NCI-H1417 (cell line): ENCODE results near the gene HIPK2.
A peak's percentile ranks its signal among the peaks of the same experiment; 100 is the strongest.

ENCODE experiments used
- DNase-seq, 3 experiments: peaks; one replicate each; lab custom pipeline; 2025; lab: John Stamatoyannopoulos, UW

Gene HIPK2

DNA sequence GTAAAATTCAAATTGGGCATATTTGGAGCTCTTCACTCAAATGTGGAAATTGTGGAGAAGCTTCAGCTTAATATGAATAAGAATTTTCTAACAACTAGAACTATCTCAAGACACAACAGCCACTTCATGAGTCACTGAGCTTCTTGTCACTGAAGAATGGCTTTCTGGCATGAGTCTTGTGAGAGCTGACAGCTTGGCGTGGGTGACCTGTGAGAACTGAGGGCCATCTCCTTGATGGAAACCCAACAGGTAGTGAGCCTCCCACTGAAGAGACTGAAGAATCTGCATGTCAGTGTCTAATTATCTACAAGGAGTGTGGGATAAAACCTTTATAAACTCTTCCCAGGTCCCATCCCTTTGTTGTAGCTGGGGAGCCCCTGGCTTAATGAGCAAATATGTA is 188.3 kb downstream of the HIPK2 start:
- no peak for DNase-seq

DNA sequence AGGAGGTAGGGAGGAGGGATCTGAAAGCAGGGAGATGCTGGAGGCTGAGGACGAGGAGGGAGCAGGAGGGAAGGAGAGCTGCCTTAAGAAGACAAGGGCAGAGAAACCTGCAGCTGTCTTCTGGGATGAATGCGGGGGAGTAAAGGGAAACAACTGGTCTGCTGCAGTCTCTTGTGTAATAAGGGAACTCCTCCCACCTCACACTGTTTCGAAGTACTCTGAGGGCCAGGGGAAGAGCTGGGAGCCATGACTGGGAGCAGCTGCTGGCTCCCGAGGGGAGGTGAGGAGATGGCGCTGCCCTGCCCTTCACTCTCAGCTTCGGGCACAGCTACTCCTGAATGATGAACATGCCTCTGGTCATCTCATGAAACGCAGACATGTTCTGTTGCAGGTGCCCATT is 189.2 kb downstream of the HIPK2 start:
- no peak for DNase-seq

DNA sequence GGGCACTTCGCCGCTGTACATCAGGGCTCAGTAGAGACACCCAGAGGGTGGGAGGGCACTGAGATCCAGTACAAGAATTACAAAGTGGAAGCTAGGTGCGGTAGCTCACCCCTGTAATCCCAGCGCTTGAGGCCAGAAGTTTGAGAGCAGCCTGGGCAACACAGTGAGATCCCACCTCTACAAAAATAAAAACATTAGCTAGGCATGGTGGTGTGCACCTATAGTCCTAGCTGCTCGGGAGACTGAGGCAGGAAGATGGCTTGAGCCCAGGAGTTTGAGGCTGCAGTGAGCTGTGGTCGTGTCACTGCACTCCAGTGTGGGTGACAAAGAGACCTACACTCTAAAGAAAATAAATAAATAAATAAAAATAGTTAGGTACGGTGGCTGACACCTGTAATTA is 190.3 kb downstream of the HIPK2 start:
- no peak for DNase-seq

DNA sequence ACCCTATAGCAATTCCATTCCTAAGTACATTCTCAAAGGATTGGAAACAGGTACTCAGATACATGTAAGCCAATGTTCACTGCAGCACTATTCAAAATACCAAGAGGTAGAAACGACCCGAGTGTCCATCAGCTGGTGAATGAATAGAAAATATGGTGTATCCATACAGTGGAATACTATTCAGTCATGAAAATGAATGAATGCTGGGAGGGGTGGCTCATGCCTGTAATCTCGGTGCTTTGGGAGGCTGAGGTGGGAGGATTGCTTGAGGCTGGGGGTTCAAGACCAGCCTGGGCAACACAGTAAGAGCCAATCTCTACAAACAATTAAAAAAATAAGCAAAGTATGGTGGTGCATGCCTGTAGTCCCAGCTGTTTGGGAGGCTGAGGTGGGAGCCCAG is 191.5 kb downstream of the HIPK2 start:
- no peak for DNase-seq

DNA sequence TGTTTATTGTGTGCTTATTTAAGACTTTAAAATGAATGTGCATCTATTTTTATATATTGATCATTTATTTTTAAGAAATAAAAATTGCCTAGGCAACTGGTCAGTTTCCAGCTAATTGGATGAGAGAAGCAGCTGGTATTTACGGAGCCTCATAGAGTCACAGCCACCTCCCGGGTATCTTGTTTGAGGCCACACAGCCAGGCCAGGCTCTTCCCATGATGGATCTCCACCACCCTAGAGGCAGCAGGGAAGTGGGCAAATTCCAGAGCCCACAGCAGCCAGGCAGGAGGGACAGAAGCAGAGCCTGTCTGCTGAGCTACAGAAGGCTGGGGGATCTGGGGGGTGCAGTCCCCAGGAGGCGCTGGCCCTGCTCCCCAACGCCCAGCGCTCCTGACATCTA is 192.8 kb downstream of the HIPK2 start:
- no peak for DNase-seq

DNA sequence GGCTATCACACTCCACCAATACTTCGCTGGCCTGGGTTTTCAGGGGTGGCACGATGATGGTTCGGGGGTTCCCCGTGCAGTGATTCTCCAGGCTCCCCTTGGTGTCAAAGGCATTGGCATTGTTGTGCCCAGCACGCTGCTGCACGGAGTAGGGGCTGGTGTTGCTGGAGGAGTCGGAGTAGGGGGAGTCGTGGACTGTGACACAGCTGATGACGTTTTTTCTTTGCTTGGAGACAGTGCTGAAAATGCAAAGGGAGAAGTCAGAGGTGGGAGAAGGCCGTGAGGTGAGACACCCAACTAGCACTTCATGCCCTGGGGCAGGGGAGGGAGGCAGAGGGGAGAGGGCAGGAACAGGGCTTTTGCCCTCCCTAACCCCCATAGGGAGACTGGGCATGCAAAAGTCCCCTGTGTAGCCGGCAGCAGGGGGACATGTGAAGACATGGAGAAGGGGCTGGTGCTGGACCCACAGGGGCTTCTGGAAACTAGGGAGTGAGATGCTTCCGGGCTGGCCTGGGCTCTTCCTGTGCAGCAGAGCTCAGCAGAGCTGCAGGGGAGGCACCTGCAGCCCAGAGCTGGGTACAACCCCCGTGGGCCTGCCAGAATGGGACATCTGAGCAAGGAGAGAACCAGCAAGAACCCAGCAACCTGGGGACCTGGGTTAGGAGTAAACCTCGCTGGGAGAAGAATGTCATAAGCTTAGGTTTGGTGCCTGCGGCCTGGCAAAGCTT is 193.8 kb downstream of the HIPK2 start:
- no peak for DNase-seq

GRCh38 chr7:139582671-139583155 is 195.1 kb downstream of the HIPK2 start:
- DNase-seq: no peak

DNA sequence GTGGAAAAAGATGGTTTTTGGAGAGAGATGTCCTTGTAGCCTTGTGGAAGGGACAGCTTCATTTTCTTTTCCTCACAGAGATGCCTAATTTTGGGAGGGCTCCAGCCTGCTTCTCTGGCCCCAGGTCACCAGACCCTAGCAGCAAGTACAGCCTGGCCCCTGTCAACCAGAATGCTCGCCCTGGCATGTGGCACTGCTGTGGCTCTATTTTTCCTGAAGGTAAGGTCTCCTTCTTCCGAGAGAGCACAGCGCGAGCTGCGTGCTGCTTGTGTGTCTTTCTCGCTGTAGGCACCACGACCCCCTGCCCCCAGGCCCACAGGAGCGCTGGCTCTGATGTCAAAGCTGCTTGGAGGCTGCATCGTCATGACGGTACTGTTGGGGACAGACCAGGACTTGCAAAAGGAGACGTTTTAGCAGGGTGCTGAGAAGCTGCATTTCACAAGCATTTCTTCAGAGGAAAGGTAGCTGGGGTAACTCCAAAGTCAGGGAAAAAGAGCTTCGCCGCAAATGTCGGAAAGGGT is 195.6 kb downstream of the HIPK2 start:
- no peak for DNase-seq

DNA sequence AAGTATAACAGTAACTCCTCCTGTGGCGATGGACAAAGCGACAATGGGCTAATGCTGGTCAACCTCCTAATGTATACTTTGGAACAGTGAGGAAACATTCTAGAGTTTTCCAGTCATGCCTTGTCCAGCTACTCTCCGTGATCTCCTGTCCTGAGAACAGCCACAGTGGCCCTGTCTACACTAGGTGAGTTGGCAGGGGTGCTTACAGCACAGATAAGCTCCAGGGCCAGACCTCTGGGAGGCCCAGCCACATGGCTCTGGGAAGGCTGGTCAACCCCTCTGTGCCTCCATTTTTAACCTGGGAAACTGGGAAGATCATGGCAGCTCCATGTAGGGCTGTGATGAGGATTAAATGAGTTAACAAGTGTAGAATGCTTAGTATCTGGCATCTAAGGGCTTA is 197.4 kb downstream of the HIPK2 start:
- no peak for DNase-seq

- no peak for DNase-seq
These were observed 201.4 kb downstream of the HIPK2 start for GRCh38 chr7:139576179-139576973.

- no peak for DNase-seq
These were observed 202.5 kb downstream of the HIPK2 start for GRCh38 chr7:139575338-139575680.

GRCh38 chr7:139574618-139575337 is 203.0 kb downstream of the HIPK2 start:
- DNase-seq: no peak

DNA sequence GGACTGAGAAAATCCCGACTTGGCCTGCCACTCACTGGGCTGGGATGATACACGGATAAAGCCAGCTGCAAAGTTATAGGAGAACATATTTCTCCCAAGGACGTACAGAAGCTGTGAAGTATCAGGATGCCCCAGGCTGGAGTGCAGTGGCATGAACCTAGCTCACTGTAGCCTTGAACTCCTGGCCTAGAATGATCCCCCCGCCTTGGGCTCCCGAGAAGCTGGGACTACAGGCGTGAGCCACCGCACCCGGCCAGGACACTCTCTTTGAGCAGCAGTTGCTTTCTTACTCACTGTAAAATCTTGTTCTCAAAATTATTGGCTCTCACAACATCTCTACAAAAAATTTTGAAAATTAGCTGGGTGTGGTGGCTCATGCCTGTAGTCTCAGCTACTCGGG is 203.9 kb downstream of the HIPK2 start:
- no peak for DNase-seq

- DNase-seq: no peak
These were observed 205.0 kb downstream of the HIPK2 start for GRCh38 chr7:139572704-139573385.

DNA sequence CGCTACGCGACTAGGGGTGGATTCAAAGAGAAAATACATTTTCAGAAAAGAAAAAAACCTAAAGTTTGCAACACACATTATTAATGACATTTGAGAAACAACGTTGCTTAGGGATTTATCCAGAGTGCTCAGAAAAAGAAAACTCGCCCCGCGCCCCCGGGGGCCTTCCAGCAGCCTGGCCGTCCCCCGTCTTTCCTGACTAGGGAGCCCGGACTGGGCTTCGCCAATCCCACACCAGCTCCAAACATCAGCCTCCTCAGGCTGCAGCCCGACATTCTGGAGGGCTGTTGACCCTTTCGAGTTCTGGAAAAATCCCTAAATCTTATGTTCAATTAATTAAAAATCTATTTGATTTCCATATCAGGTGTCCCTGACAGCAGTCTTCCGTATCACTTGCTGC is 205.7 kb downstream of the HIPK2 start:
- no peak for DNase-seq

GRCh38 chr7:139571651-139572050 is 206.1 kb downstream of the HIPK2 start:
- no peak for DNase-seq

DNA sequence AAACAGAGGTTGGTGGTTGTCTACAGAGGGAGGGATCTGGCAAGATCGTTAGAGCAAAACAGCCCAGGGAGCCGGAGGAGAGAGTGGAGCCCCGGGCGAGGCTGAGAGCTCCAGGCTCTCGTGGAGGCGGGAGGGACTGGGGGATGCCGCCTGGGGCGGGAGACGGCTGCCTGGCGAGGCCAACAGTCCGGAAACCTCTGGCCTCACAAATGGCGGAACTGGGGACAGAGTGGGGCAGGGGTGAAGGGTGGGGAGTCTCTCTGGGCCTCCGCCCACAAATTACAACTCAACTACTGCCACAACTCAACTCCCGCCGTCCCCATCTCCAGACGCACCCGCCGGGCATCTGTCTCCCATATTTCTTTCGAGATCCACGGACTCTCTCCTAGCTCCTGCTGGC is 206.6 kb downstream of the HIPK2 start:
- DNase-seq: no peak

GRCh38 chr7:139570626-139571025 is 207.2 kb downstream of the HIPK2 start:
- DNase-seq: no peak

GRCh38 chr7:139570119-139570518 is 207.7 kb downstream of the HIPK2 start:
- peak in 1 of 3 experiments; percentile 29 for DNase-seq

- no peak for DNase-seq
These were observed 208.8 kb downstream of the HIPK2 start for GRCh38 chr7:139568813-139569490.

GRCh38 chr7:139568346-139568675 is 209.5 kb downstream of the HIPK2 start:
- DNase-seq: no peak
